Esophagus muscularis mucosa (tissue), 4 donors: Measurements from ENCODE around the gene BEND6. TPM values are rescaled to one million over a fixed set of nuclear protein-coding genes. Genes with fewer than 3 reads are reported as not detected.

Experiments
- DNase-seq: peaks from one replicate; pipeline ENCODE4 v3.0.0-alpha.2; 2017; ENCODE audit errors: extremely low spot score
- H3K27ac ChIP-seq, 4 donors: fragments of 200-600 bp; sonication (generic); replicated peaks in 1 of 4; 1 replicate in 3 of 4; 2 replicates in 1 of 4; pipeline ENCODE4 v1.5.1; 2016 to 2019; ENCODE audit warnings: mild to moderate bottlenecking in 1 of 4
- H3K27me3 ChIP-seq, 4 donors: fragments of 200-600 bp; sonication (generic); one replicate each; pipeline versions ENCODE4 v1.5.1 to v1.6.0; 2016 to 2019
- H3K36me3 ChIP-seq, 4 donors: fragments of 200-600 bp; sonication (generic); one replicate each; pipeline ENCODE4 v1.5.1; 2016 to 2019
- H3K4me1 ChIP-seq, 4 donors: fragments of 200-600 bp; sonication (generic); one replicate each; pipeline ENCODE4 v1.5.1; 2016 to 2019
- H3K4me3 ChIP-seq, 4 donors: fragments of 200-600 bp; sonication (generic); 1 replicate in 2 of 4; 2 replicates in 2 of 4; pipeline ENCODE4 v1.5.1; 2016 to 2019; ENCODE audit warnings: mild to moderate bottlenecking in 4 of 4, moderate library complexity in 1 of 4
- H3K9me3 ChIP-seq, 4 donors: fragments of 200-600 bp; sonication (generic); 1 replicate in 3 of 4; 2 replicates in 1 of 4; pipeline ENCODE4 v1.5.1; 2016 to 2019
- EP300 ChIP-seq: sonication (generic); formaldehyde crosslinking; IDR thresholded peaks from one replicate; pipeline ENCODE4 v1.6.1; 2017; ENCODE audit warnings: antibody characterized with exemption
- POLR2A ChIP-seq: fragments of 450-650 bp; IDR thresholded peaks from one replicate; pipeline ENCODE4 v1.6.1; 2017; ENCODE audit warnings: antibody characterized with exemption, moderate library complexity, mild to moderate bottlenecking, low read depth
- POLR2AphosphoS5 ChIP-seq, 2 donors: sonication (generic); formaldehyde crosslinking; IDR thresholded peaks; one replicate each; pipeline ENCODE4 v1.6.1; 2017; ENCODE audit warnings: antibody characterized with exemption in 2 of 2
- WGBS: methylation state at CpG from one replicate; pipeline ENCODE4 v1.1.5; 2018; 5-methylcytosine and 5-hydroxymethylcytosine counted together
- intact Hi-C: fragments of 100-400 bp; cut with DNase I; formaldehyde crosslinking; loops from one replicate; pipeline ENCODE4 v1.15.1; 2023
- total RNA-seq, 4 donors: library from RNA; depleted of rRNA; stranded (reverse); fragments of >200 nt; gene quantifications; one replicate each; pipeline versions ENCODE4 v1.1.0 to v1.2.1, GENCODE V29; 2016
- TF ChIP-seq, protein P1 (sequence below), 3 experiments: fragments of 200-600 bp in 2 of 3; fragments of 450-650 bp in 1 of 3; sonication (generic) in 2 of 3; IDR thresholded peaks; one replicate each; pipeline ENCODE4 v1.5.1; 2017 to 2019; ENCODE audit warnings: antibody characterized with exemption in 3 of 3, mild to moderate bottlenecking in 2 of 3, moderate library complexity in 1 of 3

The BEND6 gene
- total RNA-seq, 4 donors from 2014 or later = 0.45 to 1.7 (median 1.5) TPM

DNA sequence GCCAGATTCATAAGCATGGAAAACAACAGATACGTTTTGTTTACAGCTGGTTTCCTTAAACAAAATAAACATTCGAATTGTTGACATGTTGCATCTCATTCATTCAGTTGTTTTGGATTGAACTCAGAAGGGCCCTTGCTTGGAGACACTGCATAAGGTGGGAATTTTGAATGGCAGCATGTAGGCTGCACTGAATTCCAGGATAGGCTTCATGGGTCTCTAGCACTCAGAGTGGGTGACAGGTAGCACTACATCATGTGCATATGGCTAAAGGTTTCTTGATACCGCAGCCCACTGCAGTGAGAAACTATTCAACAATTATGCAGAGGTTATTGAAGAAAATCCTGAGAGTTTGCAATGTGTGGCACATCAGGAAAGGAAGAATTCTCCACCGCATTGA is 1.6 kb downstream of the BEND6 start:
- 82% methylated on average over 4 of the region's 4 CpGs for WGBS
- H3K9me3 ChIP-seq = no peaks in the 10 kb centered on the region
- no peak overlapping the region for H3K27ac ChIP-seq
- H3K27me3 ChIP-seq = no peaks in the 10 kb centered on the region
- no peak for TF ChIP-seq EP300
- TF ChIP-seq POLR2A = no peak
- no peak for TF ChIP-seq POLR2AphosphoS5 (IDR thresholded peaks at IDR 0.05)
- TF ChIP-seq, protein P1, sequence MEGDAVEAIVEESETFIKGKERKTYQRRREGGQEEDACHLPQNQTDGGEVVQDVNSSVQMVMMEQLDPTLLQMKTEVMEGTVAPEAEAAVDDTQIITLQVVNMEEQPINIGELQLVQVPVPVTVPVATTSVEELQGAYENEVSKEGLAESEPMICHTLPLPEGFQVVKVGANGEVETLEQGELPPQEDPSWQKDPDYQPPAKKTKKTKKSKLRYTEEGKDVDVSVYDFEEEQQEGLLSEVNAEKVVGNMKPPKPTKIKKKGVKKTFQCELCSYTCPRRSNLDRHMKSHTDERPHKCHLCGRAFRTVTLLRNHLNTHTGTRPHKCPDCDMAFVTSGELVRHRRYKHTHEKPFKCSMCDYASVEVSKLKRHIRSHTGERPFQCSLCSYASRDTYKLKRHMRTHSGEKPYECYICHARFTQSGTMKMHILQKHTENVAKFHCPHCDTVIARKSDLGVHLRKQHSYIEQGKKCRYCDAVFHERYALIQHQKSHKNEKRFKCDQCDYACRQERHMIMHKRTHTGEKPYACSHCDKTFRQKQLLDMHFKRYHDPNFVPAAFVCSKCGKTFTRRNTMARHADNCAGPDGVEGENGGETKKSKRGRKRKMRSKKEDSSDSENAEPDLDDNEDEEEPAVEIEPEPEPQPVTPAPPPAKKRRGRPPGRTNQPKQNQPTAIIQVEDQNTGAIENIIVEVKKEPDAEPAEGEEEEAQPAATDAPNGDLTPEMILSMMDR (IDR thresholded peaks at IDR 0.05) = no peak
- DNase-seq = no peak
- H3K4me1 ChIP-seq = peaks cover 13 to 27% (median 21%) of the 10 kb centered on the region in 4 donors
- H3K36me3 ChIP-seq = no peaks in the 10 kb centered on the region
- H3K4me3 ChIP-seq = no peak overlapping the region
- intact Hi-C loops = loop anchor here (5.0 kb wide), 2 partner anchors 66 to 361 kb away; partner anchors contain the start of gene PRIM2

GRCh38 chr6:56957856-56958255 is 2.9 kb downstream of the BEND6 start:
- WGBS = 90% methylated on average over 2 of the region's 2 CpGs
- H3K4me1 ChIP-seq = peaks cover 13 to 27% (median 21%) of the 10 kb centered on the region in 4 donors
- TF ChIP-seq, protein P1 (IDR thresholded peaks at IDR 0.05) = no peak
- TF ChIP-seq POLR2AphosphoS5 (IDR thresholded peaks at IDR 0.05) = no peak
- no peak for TF ChIP-seq POLR2A
- no peak for TF ChIP-seq EP300
- no peak overlapping the region for H3K27ac ChIP-seq
- H3K9me3 ChIP-seq = no peaks in the 10 kb centered on the region
- no peaks in the 10 kb centered on the region for H3K36me3 ChIP-seq
- DNase-seq = no peak
- no peaks in the 10 kb centered on the region for H3K27me3 ChIP-seq
- intact Hi-C loops = loop anchor here (5.0 kb wide), 2 partner anchors 64 to 359 kb away; partner anchors contain the start of gene PRIM2
- H3K4me3 ChIP-seq = no peak overlapping the region

DNA sequence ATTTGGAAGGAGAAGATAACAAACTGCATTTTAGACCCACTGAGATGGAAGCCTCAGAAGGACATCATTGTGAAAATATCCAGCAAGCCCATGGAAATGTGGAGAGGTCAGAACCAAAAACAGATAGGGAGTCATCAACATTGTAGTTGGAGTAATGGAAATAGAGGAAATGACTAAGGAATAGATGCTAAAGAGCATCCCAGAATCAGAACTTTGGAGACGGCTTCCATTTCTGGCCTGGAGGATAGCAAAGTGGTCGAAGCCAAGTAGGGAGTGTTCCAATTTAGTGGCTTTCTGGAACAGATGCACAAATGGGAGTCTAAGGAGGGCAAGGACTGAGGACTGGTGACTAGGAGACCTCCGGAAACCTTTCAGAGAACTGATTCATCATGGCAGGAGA is 3.6 kb downstream of the BEND6 start:
- WGBS = 79% methylated on average over 3 of the region's 3 CpGs
- Histone ChIP-seq H3K27ac (no peak overlapping the region), H3K4me3 (no peak overlapping the region), H3K9me3 (no peaks in the 10 kb centered on the region), H3K27me3 (no peaks in the 10 kb centered on the region), H3K4me1 (peaks cover 13 to 22% (median 18%) of the 10 kb centered on the region in 4 donors), H3K36me3 (no peaks in the 10 kb centered on the region)
- TF ChIP-seq EP300 = no peak
- TF ChIP-seq, protein P1 (IDR thresholded peaks at IDR 0.05) = no peak
- no peak for TF ChIP-seq POLR2A
- DNase-seq = no peak
- intact Hi-C loops = loop anchor here (5.0 kb wide), 2 partner anchors 64 to 359 kb away; partner anchors contain the start of gene PRIM2

GRCh38 chr6:56959094-56959493 is 4.2 kb downstream of the BEND6 start:
- intact Hi-C loops = loop anchor here (5.0 kb wide), 2 partner anchors 63 to 358 kb away; partner anchors contain the start of gene PRIM2

More at GRCh38 chr6:56959094-56959493, 4.2 kb downstream of the BEND6 start:
- Histone ChIP-seq H3K9me3 (no peaks in the 10 kb centered on the region), H3K27me3 (no peaks in the 10 kb centered on the region), H3K4me3 (no peak overlapping the region), H3K36me3 (no peaks in the 10 kb centered on the region), H3K27ac (no peak overlapping the region), H3K4me1 (peaks cover 7 to 16% (median 12%) of the 10 kb centered on the region in 4 donors)
- TF ChIP-seq, protein P1 (IDR thresholded peaks at IDR 0.05) = no peak
- TF ChIP-seq POLR2A = no peak
- no peak for TF ChIP-seq EP300
- no peak for TF ChIP-seq POLR2AphosphoS5 (IDR thresholded peaks at IDR 0.05)
- no peak for DNase-seq
